ENCODE data around the gene KCNK7.
A peak's percentile ranks its signal among the peaks of the same experiment; 100 is the strongest.

Gene KCNK7

DNA sequence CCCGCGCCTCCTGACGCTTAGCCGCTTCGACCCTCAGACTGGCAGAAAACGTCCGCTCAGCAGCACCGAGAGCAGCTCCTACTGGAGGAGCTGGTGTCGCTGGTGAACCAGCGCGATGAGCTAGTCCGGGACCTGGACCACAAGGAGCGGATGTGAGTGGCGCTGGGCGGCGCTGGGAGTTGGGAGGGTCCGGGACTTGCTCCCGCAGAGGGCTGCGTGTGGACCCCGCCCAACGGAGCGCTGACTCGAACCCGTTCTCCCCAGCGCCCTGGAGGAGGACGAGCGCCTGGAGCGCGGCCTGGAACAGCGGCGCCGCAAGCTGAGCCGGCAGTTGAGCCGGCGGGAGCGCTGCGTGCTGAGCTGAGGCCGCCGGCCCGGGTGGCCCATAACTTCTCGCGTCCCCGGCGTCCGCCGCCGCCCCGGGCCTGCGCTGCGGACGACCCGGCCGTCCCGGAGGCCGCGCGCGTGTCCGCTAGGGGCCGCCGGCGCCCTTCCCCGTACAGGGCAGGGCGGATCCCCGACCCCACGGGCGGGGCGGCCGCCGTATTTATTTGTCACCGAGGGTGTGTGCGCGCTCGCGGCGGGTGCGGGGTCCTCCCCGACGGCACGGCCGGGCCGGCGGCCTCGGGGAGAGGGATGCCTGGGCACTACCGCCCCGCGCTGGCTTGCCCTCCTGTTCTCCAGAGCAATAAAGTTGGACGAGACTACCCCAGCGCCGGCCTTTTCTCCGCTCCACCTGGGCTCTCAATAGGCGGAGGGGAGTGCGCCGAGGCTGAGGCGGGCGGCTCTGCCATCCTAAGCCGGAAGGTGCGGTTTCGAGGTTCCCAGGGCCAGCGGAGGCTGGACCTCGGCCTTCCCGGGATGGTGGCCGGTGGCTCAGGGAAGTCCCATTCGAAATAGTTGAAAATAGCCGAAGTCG, 3.4 kb downstream of the KCNK7 start:
- intact Hi-C loops (cut with DNase I): loop anchor here (2.0 to 10.0 kb wide), 2 partner anchors 19 to 227 kb away; partner anchors contain the start of gene FAM89B
- DNase-seq: no peak

DNA sequence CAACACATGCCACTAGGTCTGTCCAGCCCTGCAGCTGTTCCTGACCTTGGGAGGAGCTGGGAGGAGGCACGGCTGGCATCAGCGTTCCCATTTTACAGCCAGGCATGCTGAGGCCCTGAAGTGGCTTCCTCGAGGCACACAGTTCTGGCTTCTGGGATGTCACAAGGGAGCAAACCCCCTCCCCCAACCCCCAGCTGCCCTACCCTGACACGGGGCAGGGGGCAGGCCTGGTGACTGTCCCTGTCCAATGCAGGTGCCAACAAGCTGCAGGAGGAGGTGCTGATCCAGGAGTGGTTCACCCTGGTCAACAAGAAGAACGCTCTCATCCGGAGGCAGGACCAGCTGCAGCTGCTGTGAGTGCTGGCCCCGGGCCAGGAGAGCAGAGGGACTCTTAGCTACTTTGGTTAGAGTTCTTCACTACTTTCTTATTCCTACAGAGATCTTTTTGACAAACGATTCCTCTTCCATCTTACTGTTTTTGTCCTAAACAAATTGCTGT, 5.3 kb downstream of the KCNK7 start:
- no peak for DNase-seq
- intact Hi-C loops (cut with DNase I): loop anchor here (10.0 kb wide), 1 partner anchor 225 kb away; no protein-coding TSS in a partner anchor

DNA sequence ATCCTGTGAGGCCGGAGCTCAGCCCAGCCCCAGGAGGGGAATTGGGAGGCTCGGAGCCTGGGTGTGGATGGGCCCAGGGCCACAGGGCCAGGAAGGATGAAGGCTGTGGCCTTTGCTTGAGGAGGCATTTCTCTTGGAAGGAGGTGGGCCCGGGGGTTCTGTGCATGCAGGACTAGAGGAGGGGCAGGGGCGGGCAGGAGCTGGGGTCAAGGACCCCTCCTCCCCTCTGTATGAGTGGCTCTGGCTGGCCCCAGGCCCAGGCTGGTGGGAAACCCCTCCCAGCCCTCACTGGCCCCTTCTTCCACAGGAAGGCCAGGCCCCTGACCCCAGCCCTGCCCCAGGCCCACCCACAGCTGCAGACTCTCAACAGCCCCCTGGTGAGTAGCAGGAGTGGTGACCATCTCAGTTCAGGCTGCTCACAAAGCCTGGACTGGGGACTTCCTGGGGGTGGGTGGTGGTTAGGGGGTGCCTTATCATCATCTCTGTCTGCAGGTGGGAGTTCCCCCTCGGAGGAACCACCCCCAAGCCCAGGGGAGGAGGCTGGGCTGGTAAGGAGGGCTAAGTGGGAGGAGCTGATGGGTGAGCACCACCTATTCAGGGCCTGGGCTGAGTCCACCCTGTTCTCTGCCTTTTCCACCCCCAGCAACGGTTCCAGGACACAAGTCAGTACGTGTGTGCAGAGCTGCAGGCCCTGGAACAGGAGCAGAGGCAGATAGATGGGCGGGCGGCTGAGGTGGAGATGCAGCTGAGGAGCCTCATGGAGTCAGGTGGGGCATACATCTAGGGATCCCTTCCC, 6.0 kb downstream of the KCNK7 start:
- intact Hi-C loops (cut with DNase I): loop anchor here (10.0 kb wide), 1 partner anchor 225 kb away; no protein-coding TSS in a partner anchor
- DNase-seq: no peak

DNA sequence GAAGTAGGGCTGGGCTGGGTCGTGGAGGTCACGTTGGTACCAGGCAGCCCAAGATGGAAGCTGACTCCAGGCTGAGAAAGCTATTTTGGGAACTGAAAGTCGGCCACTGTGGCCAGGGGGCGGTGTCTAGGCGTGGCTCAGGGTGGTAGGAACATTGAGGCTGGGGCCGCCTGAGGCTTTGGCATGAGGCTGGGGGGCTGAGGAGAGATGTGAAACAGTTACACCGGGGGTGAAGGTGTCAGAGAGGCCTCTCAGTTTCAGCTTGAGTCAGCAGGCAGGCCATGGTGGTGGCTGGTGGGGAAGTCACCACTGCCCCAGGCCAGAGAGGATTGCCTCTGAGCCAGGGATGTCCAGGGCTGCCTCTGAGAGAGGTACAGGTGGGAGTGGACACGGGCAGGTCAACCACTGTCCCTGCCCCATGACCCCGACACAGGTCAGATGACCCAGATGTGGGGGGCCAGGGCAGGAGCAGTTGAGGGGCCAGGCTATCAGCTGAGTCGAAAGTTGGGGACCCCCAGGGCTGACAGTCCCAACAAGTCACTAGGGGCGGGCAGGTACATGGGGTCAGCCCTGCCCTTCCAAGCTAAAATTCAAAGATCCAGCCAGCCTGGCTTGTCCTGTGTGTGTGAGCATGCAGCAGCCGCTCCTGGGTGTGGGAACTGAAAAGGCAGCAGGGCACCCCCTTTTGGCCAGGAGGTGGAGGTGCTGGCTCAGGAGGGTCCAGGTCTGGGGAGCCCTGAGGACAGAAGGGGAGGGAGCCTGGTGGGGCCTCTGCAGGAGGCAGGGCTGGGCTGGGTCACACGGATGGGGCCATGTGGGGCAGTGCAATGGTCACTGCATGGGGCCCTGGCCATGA, 7.2 kb downstream of the KCNK7 start:
- peak in 2 of 10 donors; percentile 51 to 91 for DNase-seq
- intact Hi-C loops (cut with DNase I): no loop called here

DNA sequence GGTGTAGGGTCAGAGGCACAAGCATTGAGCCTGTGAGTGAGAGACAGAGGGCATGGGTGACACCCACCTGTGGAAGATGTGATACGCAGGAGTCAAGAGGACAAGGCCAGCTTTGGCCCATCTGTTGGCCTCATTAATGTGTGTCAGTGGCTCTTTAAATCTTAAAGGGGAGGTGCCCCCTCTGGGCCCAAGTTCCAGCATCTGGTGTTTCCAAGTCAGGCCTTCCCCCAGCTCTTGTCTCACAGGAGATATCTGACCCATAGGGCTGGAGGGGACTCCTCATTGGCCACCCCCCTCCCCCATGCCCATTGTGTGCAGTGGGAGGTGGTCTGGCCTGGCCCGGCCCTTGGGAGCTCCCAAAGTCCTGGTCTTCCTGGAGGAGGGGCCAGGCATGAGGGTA, 8.9 kb downstream of the KCNK7 start:
- no peak for DNase-seq
- intact Hi-C loops (cut with DNase I): no loop called here

DNA sequence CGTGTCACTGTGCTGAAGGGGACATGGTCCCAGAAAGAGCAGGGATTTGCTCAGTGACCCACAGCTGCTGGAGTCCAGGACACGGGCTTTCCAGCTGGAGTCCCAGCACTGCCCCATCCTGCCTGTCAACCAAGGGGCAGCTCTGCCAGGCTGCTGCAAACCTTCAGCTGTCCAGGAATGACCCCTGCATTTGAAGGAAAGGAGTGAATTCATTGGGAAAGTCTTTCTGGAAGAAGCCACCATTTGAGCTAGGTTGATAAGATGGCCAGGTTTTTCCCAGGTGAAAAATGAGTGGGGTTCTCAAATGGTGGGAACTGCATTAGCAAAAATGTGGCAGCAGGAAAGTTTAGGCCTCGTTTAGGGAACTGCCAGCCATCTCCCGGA, 9.4 kb downstream of the KCNK7 start:
- intact Hi-C loops (cut with DNase I): no loop called here
- no peak for DNase-seq

DNA sequence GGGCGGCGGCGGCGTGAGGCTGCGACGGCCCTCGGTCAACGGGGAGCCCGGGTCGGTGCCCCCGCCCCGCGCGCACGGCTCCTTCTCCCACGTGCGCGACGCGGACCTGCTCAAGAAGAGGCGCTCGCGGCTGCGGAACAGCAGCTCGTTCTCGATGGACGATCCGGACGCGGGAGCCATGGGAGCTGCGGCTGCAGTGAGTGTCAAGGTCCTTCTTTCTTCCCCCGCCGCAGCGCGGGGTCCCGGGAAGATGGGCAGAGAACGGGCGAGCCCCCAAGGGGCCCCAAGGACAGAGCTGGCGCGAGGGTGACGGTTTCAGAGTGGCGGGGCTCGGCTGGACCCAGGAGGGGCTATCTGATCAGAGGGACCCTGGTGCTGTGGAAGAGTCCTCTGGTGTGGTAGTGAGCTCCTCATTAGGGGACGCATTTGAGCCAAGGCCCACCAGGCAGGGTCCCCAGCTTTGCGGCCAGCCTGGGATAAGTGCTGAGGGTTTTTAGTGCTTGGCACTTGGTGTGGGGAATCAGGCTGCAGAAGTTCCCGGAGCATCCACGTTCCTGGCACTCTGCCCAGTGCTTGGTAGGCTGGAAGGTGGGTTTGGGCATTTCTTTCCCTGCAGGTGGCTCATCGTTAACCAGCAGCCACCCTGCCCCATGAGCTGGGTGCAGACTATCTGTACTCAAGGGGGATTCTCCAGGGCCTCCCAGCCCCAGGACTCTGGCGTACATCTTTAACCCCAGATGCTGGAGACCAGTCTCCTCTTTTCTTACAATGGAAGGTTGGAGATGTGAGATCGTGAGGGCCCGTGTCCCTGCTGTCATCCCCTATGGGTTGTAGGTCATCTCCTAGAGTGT, 10.0 kb downstream of the KCNK7 start:
- intact Hi-C loops (cut with DNase I): no loop called here
- DNase-seq: no peak

DNA sequence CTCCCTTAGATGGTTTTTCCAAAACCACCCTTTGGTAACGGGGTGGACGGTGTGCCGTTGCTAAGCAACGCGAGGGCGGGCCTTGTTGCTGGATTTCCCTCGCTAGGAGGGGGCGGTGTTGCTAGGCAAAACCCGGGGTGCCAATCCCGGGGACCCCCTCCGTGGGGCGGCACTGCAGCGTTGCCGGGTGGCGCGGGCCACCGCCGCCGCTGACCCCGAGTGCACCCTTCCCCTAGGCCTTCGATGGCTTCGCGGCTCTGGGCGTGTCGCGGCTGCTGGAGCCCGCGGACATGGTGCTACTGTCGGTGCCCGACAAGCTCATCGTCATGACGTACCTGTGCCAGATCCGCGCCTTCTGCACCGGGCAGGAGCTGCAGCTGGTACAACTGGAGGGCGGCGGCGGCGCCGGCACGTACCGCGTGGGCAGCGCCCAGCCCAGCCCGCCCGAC, 10.9 kb downstream of the KCNK7 start:
- peak in 7 of 10 donors; percentile 27 to 95 (median 75) for DNase-seq
- intact Hi-C loops (cut with DNase I): no loop called here

DNA sequence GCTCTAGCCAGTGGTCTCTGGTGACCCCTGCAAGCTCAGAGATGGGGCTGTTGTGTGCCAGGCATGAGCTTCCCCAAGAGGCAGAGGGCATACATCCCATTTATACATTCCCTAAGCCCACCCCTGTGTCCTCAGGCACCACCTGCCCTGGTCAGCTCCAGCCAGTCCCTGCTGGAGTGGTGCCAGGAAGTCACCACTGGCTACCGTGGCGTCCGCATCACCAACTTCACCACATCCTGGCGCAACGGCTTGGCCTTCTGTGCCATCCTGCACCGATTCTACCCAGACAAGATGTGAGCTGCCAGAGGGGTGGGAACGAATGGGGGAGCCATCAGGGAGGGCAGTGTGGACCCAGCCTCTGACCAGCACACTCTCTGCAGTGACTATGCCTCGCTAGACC, 11.5 kb downstream of the KCNK7 start:
- no peak for DNase-seq
- intact Hi-C loops (cut with DNase I): no loop called here

DNA sequence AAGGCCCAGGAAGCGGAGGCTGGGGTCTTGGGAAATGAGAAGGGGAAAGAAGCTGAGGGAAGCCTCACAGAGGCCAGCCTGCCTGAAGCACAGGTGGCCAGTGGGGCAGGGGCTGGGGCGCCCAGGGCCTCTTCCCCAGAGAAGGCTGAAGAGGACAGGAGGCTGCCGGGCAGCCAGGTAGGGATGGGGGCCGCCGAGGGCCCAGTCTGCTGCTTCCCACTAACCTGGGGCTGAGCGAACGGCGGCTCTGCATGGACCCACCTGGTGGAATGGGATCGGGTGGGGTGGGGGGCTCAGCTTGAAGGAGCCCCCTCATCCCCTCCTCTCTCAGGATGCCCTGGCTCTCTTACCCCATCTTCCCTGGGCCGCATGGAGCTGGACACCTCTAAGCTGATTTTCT, 12.0 kb downstream of the KCNK7 start:
- DNase-seq: no peak
- intact Hi-C loops (cut with DNase I): no loop called here

DNA sequence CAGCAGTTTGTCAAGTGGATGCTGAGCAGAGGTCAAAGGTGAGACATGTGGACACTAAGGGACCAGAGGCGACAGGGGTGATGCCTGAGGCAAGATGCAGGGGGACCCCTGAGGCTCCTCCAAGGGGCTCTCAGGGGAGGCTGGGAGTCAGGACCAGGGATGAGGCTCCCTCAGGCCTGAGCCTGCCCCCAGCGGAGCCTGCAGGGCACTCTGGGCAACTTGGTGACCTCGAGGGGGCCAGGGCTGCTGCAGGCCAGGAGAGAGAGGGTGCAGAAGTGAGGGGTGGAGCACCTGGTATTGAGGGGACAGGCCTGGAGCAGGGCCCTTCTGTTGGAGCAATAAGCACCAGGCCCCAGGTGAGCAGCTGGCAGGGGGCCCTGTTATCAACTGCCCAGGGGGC, 13.7 kb downstream of the KCNK7 start:
- intact Hi-C loops (cut with DNase I): no loop called here
- no peak for DNase-seq

DNA sequence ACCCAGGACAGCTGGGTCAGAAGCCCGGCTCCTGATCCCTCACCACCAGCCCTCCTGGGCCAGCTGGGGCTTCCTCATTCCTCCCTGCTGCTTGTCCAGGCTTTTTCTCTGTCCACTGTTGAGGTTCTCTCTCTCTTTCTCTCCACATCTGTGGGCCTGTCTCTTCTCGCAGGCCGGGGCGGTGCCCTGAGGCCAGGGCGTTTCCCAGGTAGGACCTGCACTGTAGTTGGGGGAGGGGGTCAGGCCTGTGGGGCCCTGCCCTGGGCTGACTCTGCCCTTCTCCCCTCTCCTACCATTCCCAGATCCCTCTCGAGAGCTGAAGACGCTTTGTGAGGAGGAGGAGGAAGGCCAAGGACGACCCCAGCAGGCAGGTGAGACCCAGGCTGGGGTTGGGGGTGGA, 14.8 kb downstream of the KCNK7 start:
- intact Hi-C loops (cut with DNase I): no loop called here

DNA sequence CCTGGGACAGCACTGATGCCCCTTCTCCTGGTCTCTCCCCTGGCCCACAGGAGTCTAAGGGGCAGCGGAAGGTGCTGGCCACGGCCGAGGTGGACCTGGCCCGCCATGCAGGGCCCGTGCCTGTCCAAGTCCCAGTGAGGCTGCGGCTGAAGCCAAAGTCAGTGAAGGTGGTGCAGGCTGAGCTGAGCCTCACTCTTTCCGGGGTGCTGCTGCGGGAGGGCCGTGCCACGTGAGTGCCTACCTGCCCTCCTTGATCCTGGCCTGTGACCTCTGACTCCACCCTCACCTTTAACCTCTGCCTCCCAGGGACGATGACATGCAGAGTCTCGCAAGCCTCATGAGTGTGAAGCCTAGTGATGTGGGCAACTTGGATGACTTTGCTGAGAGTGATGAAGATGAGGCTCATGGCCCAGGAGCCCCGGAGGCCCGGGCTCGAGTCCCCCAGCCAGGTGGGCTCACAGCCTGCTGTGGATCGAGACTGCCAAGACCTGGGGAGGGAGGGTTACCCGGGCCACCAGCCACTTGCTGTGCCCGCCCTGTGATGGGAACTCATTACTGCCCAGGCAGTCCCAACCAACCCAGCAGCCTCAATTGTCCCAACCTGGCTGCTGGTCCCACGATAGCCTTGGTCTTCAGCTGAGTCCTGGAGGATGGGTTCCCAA, 15.4 kb downstream of the KCNK7 start:
- intact Hi-C loops (cut with DNase I): no loop called here
- no peak for DNase-seq

More for the DNA sequence above, 14.8 kb downstream of the KCNK7 start:
- DNase-seq: no peak

DNA sequence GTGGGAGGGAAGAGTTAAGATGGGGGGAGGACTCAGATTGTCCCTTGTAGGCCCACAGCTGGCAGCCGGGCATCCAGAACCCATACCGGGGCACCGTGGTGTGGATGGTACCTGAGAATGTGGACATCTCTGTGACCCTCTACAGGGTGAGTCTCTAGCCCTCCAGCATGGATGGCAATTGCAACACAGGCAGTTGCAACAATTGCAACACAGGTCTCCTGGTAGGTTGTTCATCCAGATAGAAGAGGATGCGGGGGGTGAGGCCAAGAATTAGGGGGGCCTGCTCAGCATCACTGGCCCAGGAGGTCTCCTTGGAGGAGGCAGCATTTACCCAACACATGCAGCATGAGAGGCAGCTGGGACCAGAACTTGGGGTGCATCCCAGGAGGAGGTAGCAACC, 16.3 kb downstream of the KCNK7 start:
- intact Hi-C loops (cut with DNase I): no loop called here
- no peak for DNase-seq

DNA sequence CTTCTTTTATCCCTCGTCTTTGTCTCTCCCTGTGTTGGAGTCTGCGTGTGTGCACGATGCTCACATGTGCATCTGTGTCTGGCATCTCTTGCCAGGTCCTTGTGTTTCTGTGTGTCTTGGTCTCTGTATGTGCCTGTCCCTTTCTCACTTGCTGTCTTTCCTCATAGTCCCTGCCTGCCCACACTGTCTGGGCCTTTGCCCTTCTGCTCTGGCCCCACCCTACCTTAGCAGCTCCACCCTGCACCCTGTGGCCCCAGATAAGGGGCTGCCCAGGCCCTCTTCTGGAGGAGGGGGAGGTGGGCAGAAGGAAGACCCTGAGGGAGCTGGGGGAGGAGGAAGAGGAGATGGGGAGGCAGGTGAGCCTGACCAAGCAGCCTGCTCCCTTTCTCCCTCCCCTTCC, 16.9 kb downstream of the KCNK7 start:
- intact Hi-C loops (cut with DNase I): no loop called here
- DNase-seq: peak in 1 of 10 donors; percentile 63

DNA sequence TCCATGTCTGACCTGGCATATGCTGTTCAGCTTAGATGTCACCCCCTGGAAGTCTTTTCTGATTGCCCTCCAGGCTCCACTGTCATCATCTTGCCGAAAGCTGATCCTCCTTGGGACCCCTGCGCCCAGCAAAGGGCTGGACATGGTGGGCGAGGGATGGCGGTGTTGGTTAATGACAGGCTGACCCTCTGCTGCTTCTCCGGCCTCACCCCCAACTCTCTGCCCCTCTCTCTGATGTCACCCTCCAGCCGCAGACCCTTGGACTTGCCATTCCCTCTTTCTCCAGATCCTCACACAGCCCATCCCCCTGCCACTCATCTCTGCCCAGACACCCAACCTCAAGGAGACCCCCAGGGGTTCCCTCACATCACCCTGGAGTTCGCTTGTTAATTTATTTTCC, 17.5 kb downstream of the KCNK7 start:
- peak in 1 of 10 donors; percentile 73 for DNase-seq
- intact Hi-C loops (cut with DNase I): no loop called here

DNA sequence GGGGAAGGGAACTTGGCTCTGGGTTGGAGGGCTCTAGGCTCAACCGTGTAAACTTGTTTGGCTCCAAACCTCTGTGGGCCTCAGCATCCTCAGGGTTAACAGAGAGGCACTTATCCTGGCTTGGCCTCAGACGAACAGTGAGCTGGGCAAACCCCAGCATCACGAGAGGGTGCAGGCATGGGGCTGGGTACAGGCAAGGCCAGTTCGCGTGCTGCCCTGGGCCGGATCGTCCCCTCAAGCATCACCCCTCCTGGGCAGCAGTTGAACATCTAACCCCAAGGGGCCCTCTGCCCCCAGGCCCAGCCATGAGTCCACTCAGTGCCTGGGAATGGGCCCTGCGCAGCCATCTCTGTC, 17.9 kb downstream of the KCNK7 start:
- no peak for DNase-seq
- intact Hi-C loops (cut with DNase I): no loop called here

DNA sequence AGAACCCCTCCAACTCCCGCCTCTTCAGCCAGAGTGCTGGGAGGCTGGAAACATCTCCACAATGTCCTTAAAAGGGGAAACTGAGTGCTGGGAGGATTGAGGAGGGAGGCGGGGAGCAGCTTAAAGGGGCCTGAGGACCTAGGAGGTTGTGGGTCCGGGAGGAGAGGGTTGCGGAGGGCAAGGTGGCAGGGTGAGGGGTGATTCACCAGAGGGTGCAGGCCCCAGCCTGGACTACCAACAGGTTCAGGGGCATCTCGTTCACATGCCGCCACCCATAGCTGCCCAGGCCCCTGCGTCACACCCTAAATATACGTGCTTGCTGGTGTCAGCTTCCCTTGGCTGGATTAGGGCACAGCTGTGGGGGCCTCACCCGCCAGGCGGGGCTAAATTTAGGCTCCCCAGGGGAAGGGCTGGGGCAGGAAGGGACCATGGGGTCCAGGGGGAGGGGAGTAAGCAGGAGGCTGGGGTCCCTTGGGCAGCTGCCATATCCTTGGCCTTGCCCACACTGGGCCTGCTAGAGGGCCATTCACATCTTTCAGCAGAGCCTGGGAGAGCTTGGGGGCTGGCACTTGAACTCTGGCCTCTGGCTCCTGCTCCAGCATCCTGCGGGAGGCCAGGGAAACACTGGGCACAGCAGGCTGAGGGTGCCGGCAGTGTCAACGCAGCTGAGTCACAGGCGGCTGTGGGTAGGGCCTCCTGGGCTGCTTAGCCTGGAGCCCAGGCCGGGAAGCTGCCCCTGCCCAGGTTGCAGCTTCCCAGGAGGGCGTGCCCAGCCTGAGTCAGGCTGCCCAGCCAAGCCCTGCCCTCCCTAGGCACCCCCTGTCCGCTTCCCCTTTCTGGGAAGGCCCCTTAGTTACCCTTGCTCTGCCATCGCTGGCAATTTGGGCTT, 18.5 kb downstream of the KCNK7 start:
- intact Hi-C loops (cut with DNase I): no loop called here

More for the DNA sequence above, 18.5 kb downstream of the KCNK7 start:
- peak in 2 of 10 donors; percentile 20 to 88 for DNase-seq
